ENCODE data around the gene FAM200B. TPM values are rescaled to one million over a fixed set of nuclear protein-coding genes. Genes with fewer than 3 reads are reported as not detected.

The FAM200B gene
- total and polyA plus RNA-seq, 2 donors (not counting 1 experiment from before 2014, with no cell fraction given), result 22.6 to 35.1 TPM

GRCh38 chr4:15706646-15707362, 25.2 kb downstream of the FAM200B start:
- no peak overlapping the region for H2AFZ ChIP-seq (ENCODE audit: low read length)
- H3K36me3 ChIP-seq (ENCODE audit: control insufficient read depth, insufficient read depth, low read length), result no peaks in the 10 kb centered on the region
- TF ChIP-seq, protein P1, sequence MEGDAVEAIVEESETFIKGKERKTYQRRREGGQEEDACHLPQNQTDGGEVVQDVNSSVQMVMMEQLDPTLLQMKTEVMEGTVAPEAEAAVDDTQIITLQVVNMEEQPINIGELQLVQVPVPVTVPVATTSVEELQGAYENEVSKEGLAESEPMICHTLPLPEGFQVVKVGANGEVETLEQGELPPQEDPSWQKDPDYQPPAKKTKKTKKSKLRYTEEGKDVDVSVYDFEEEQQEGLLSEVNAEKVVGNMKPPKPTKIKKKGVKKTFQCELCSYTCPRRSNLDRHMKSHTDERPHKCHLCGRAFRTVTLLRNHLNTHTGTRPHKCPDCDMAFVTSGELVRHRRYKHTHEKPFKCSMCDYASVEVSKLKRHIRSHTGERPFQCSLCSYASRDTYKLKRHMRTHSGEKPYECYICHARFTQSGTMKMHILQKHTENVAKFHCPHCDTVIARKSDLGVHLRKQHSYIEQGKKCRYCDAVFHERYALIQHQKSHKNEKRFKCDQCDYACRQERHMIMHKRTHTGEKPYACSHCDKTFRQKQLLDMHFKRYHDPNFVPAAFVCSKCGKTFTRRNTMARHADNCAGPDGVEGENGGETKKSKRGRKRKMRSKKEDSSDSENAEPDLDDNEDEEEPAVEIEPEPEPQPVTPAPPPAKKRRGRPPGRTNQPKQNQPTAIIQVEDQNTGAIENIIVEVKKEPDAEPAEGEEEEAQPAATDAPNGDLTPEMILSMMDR (conservative IDR thresholded peaks at IDR 0.05 in 1 of 2, IDR thresholded peaks at IDR 0.05 in 1 of 2; ENCODE audit: low read depth in 1 of 2, low read length in 2 of 2), result no peak
- no peak for TF ChIP-seq EZH2 (IDR thresholded peaks at IDR 0.05; ENCODE audit: low read length, missing control alignments)
- H3K9me3 ChIP-seq (ENCODE audit: control insufficient read depth, insufficient read depth, low read depth, low read length), result no peaks in the 10 kb centered on the region
- no peak overlapping the region for H3K9ac ChIP-seq (ENCODE audit: insufficient read depth, low read length)
- H3K4me3 ChIP-seq (replicated peaks in 1 of 4; ENCODE audit: control extremely low read depth in 1 of 4, insufficient read depth in 1 of 4, low read depth in 3 of 4, low read length in 4 of 4), result no peak overlapping the region
- peak in 1 of 2 donors; percentile 20 for DNase-seq (ENCODE audit: low read depth in 2 of 2)
- H3K4me1 ChIP-seq (ENCODE audit: control insufficient read depth, extremely low read depth, insufficient read depth, low read length), result peaks cover 2% of the 10 kb centered on the region
- no peak overlapping the region for H3K4me2 ChIP-seq (ENCODE audit: extremely low read depth, insufficient read depth, low read length)
- H3K27ac ChIP-seq (ENCODE audit: insufficient read depth, low read length), result no peak overlapping the region
- H3K79me2 ChIP-seq (ENCODE audit: control insufficient read depth, insufficient read depth, low read length), result no peaks in the 10 kb centered on the region
- no peaks in the 10 kb centered on the region for H4K20me1 ChIP-seq (ENCODE audit: control insufficient read depth, extremely low read depth, insufficient read depth, low read length)
- H3K27me3 ChIP-seq (ENCODE audit: control insufficient read depth, insufficient read depth, low read length), result no peaks in the 10 kb centered on the region

GRCh38 chr4:15707363-15707715, 25.7 kb downstream of the FAM200B start:
- no peaks in the 10 kb centered on the region for H4K20me1 ChIP-seq (ENCODE audit: control insufficient read depth, extremely low read depth, insufficient read depth, low read length)
- no peaks in the 10 kb centered on the region for H3K36me3 ChIP-seq (ENCODE audit: control insufficient read depth, insufficient read depth, low read length)
- H3K4me1 ChIP-seq (ENCODE audit: control insufficient read depth, extremely low read depth, insufficient read depth, low read length), result no peaks in the 10 kb centered on the region
- H3K79me2 ChIP-seq (ENCODE audit: control insufficient read depth, insufficient read depth, low read length), result no peaks in the 10 kb centered on the region
- no peak overlapping the region for H3K4me3 ChIP-seq (replicated peaks in 1 of 4; ENCODE audit: control extremely low read depth in 1 of 4, insufficient read depth in 1 of 4, low read depth in 3 of 4, low read length in 4 of 4)
- no peak overlapping the region for H2AFZ ChIP-seq (ENCODE audit: low read length)
- no peak for DNase-seq (ENCODE audit: low read depth in 2 of 2)
- no peak for TF ChIP-seq EZH2 (IDR thresholded peaks at IDR 0.05; ENCODE audit: low read length, missing control alignments)
- TF ChIP-seq, protein P1 (conservative IDR thresholded peaks at IDR 0.05 in 1 of 2, IDR thresholded peaks at IDR 0.05 in 1 of 2; ENCODE audit: low read depth in 1 of 2, low read length in 2 of 2), result no peak
- no peak overlapping the region for H3K9ac ChIP-seq (ENCODE audit: insufficient read depth, low read length)
- no peaks in the 10 kb centered on the region for H3K9me3 ChIP-seq (ENCODE audit: control insufficient read depth, insufficient read depth, low read depth, low read length)
- no peak overlapping the region for H3K4me2 ChIP-seq (ENCODE audit: extremely low read depth, insufficient read depth, low read length)
- H3K27me3 ChIP-seq (ENCODE audit: control insufficient read depth, insufficient read depth, low read length), result no peaks in the 10 kb centered on the region
- no peak overlapping the region for H3K27ac ChIP-seq (ENCODE audit: insufficient read depth, low read length)

GRCh38 chr4:15711762-15712161, 30.1 kb downstream of the FAM200B start:
- H4K20me1 ChIP-seq (ENCODE audit: control insufficient read depth, extremely low read depth, insufficient read depth, low read length), result no peaks in the 10 kb centered on the region
- H3K27ac ChIP-seq (ENCODE audit: insufficient read depth, low read length), result no peak overlapping the region
- H3K27me3 ChIP-seq (ENCODE audit: control insufficient read depth, insufficient read depth, low read length), result no peaks in the 10 kb centered on the region
- no peak overlapping the region for H3K4me2 ChIP-seq (ENCODE audit: extremely low read depth, insufficient read depth, low read length)
- no peak overlapping the region for H3K4me3 ChIP-seq (replicated peaks in 1 of 4; ENCODE audit: control extremely low read depth in 1 of 4, insufficient read depth in 1 of 4, low read depth in 3 of 4, low read length in 4 of 4)
- no peak for DNase-seq (ENCODE audit: low read depth in 2 of 2)
- H3K9ac ChIP-seq (ENCODE audit: insufficient read depth, low read length), result no peak overlapping the region
- TF ChIP-seq, protein P1 (conservative IDR thresholded peaks at IDR 0.05 in 1 of 2, IDR thresholded peaks at IDR 0.05 in 1 of 2; ENCODE audit: low read depth in 1 of 2, low read length in 2 of 2), result no peak
- TF ChIP-seq EZH2 (IDR thresholded peaks at IDR 0.05; ENCODE audit: low read length, missing control alignments), result no peak
- no peaks in the 10 kb centered on the region for H3K36me3 ChIP-seq (ENCODE audit: control insufficient read depth, insufficient read depth, low read length)
- no peak overlapping the region for H2AFZ ChIP-seq (ENCODE audit: low read length)
- H3K79me2 ChIP-seq (ENCODE audit: control insufficient read depth, insufficient read depth, low read length), result no peaks in the 10 kb centered on the region
- H3K9me3 ChIP-seq (ENCODE audit: control insufficient read depth, insufficient read depth, low read depth, low read length), result no peaks in the 10 kb centered on the region
- peaks cover 7% of the 10 kb centered on the region for H3K4me1 ChIP-seq (ENCODE audit: control insufficient read depth, extremely low read depth, insufficient read depth, low read length)

Measured in fibroblast of lung (primary cell).